GM10266 (cell line): Measurements from ENCODE around the gene KAZN.
"Not testable (repeated sequence)": the region's sequence is repeated elsewhere in the genome, so short reads cannot be mapped to it uniquely, and the experiment has no call there.

Source experiments
- DNase-seq: peaks from one replicate; pipeline ENCODE4 v3.0.0; 2012; ENCODE audit errors: extremely low spot score
- TF ChIP-seq, protein P1 (sequence below): IDR thresholded peaks from 2 replicates; pipeline ENCODE4 v1.5.1; 2012; ENCODE audit warnings: mild to moderate bottlenecking, low read depth; ENCODE audit not compliant: control insufficient read depth, insufficient read depth; ENCODE audit errors: missing control alignments

The KAZN gene

DNA sequence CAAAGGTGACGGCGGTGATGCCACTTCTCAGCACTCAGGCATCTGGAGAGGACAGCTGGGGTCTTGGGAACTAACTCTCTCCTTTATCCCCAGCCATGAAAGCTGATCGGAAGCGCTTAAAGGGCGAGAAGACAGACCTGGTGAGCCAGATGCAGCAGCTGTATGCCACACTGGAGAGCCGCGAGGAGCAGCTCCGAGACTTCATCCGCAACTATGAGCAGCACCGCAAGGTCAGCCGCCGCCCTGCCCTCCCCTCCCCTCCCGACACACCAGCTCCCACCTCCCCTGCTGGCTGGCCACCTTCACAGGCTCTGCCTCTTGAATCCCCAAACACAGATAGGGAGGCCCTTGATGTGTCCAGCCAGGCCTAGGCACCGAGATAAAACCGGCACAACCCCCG lies 436.2 kb downstream of the KAZN start:
- TF ChIP-seq, protein P1, sequence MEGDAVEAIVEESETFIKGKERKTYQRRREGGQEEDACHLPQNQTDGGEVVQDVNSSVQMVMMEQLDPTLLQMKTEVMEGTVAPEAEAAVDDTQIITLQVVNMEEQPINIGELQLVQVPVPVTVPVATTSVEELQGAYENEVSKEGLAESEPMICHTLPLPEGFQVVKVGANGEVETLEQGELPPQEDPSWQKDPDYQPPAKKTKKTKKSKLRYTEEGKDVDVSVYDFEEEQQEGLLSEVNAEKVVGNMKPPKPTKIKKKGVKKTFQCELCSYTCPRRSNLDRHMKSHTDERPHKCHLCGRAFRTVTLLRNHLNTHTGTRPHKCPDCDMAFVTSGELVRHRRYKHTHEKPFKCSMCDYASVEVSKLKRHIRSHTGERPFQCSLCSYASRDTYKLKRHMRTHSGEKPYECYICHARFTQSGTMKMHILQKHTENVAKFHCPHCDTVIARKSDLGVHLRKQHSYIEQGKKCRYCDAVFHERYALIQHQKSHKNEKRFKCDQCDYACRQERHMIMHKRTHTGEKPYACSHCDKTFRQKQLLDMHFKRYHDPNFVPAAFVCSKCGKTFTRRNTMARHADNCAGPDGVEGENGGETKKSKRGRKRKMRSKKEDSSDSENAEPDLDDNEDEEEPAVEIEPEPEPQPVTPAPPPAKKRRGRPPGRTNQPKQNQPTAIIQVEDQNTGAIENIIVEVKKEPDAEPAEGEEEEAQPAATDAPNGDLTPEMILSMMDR: no peak
- no peak for DNase-seq

DNA sequence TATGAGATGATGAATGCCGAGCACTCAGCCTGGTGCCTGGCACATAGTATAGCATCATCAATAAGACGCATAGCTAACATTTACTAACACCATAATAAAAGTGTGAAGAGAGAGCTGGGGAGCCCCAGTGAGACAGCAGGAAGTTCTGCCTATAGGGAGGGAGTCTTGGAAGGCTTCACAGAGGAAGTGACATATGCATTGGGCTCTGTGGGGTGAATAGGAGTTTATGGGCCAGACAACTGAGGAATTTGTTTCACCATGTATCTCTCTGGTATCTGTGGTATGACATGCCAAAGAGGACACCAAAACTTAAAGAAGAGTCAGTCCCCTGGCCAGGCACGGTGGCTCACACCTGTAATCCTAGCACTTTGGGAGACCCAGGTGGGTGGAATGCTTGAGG lies 436.8 kb downstream of the KAZN start:
- DNase-seq: no peak

GRCh38 chr1:15036101-15036500 lies 437.6 kb downstream of the KAZN start:
- TF ChIP-seq, protein P1: no peak
- no peak for DNase-seq

More for the DNA sequence above, 436.8 kb downstream of the KAZN start:
- TF ChIP-seq, protein P1: no peak

GRCh38 chr1:15038232-15039016 lies 439.9 kb downstream of the KAZN start:
- DNase-seq: no peak
- TF ChIP-seq, protein P1: peak; percentile 30

DNA sequence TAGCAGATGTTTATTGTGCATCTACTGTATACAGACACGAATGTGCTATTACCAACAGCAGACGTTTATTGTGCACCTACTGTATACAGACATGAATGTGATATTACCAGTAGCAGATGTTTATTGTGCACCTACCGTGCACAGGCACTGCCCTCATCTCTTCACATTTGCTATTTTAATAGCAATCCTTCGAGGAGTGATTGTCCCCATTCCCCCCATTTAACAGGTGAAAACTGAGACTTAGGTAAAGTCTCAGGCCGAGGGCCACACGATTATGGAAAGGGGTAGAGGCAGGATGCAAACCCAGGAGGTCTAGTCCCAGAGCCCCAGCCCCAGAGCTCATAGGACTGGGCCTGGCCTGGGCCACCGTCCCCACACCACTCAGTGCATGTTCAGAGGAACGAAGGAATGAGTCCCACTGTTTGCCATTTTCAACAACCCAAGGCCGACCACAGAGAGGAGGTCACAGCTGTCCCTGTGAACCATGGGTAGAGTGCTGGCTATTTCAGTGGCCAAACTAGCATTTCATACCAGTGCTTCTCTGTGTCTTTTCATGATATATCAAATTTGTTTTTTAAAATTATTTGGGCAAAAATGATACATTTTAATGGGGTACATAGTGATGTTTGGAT lies 440.6 kb downstream of the KAZN start:
- DNase-seq: no peak
- TF ChIP-seq, protein P1: no peak

DNA sequence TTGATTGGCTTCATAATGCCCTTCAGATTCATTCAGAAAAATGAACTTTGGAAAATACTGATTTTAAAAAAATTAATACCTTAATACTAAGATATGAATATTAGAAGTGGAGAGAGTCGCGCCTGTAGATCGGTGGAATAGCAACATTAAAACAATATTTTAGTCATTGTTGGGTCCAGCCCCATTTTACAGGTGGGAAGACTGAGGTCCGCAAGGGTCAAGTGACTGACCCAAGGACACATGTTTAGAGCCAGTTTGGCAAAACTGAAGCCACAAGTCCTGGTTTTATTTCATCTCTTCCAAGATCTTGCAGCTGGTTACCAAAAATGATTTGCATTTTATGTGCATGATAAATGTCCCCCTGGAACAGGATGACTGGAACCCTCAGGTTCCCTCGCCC lies 441.4 kb downstream of the KAZN start:
- DNase-seq: no peak
- TF ChIP-seq, protein P1: no peak

- DNase-seq: not testable (repeated sequence)
Observed at GRCh38 chr1:15040685-15041084, 442.2 kb downstream of the KAZN start.
